GM12878 (cell line): Measurements from ENCODE around the gene MLIP.

ENCODE experiments used
- BCL11A ChIP-seq: IDR thresholded peaks from 2 replicates; pipeline ENCODE4 v1.6.1; 2011; ENCODE audit warnings: low read depth, low read length
- CHD4 ChIP-seq: fragments of 200-600 bp; sonication (generic); IDR thresholded peaks from 2 replicates; pipeline ENCODE4 v1.6.1; 2016; ENCODE audit warnings: mild to moderate bottlenecking
- ELK1 ChIP-seq: IDR thresholded peaks from 2 replicates; pipeline ENCODE4 v1.6.1; 2012; ENCODE audit warnings: low read depth, low read length, improper control_type of control experiment
- EP300 ChIP-seq, 2 experiments: fragments of 150-350 bp in 1 of 2; IDR thresholded peaks; 2 replicates each; pipeline ENCODE4 v1.6.1; 2011 to 2012; ENCODE audit warnings: low read depth in 2 of 2, low read length in 2 of 2, borderline replicate concordance in 1 of 2, improper control_type of control experiment in 1 of 2, inconsistent platforms in 1 of 2; ENCODE audit not compliant: control insufficient read depth in 1 of 2
- FOXM1 ChIP-seq: IDR thresholded peaks from 2 replicates; pipeline ENCODE4 v1.6.1; 2012; ENCODE audit warnings: low read depth, mild to moderate bottlenecking, inconsistent platforms, low read length, moderate library complexity
- MEF2A ChIP-seq: IDR thresholded peaks from 2 replicates; pipeline ENCODE4 v1.6.1; 2011; ENCODE audit warnings: low read depth, mild to moderate bottlenecking, low read length, moderate library complexity; ENCODE audit not compliant: insufficient read depth
- POLR2A ChIP-seq: IDR thresholded peaks from 2 replicates; pipeline ENCODE4 v1.6.1; 2011; ENCODE audit warnings: low read depth, mild to moderate bottlenecking, low read length
- POLR2AphosphoS5 ChIP-seq: IDR thresholded peaks from 2 replicates; pipeline ENCODE4 v1.6.1; 2011; ENCODE audit warnings: mild to moderate bottlenecking, low read length, inconsistent platforms
- SMC3 ChIP-seq: IDR thresholded peaks from 2 replicates; pipeline ENCODE4 v1.6.1; 2011; ENCODE audit warnings: low read length, improper control_type of control experiment, borderline replicate concordance
- ZNF24 ChIP-seq: fragments of 450-650 bp; IDR thresholded peaks from 2 replicates; pipeline ENCODE4 v1.6.1; 2017; ENCODE audit warnings: antibody characterized with exemption, mild to moderate bottlenecking
- TF ChIP-seq, protein P1 (sequence below), 3 experiments: IDR thresholded peaks in 2 of 3; conservative IDR thresholded peaks in 1 of 3; 2 replicates each; pipeline ENCODE4 v1.5.1; 2011; ENCODE audit warnings: low read depth in 3 of 3, low read length in 3 of 3, mild to moderate bottlenecking in 3 of 3, control low read depth in 2 of 3, moderate library complexity in 2 of 3, inconsistent platforms in 1 of 3, mixed read lengths in 1 of 3; ENCODE audit not compliant: control insufficient read depth in 2 of 3, insufficient read depth in 1 of 3; ENCODE audit errors: extremely low read depth in 1 of 3

- no peak for TF ChIP-seq EP300 (IDR thresholded peaks at IDR 0.05; ENCODE audit: borderline replicate concordance in 1 of 2, control insufficient read depth in 1 of 2, low read depth in 2 of 2, low read length in 2 of 2)
- TF ChIP-seq POLR2A: no peak
- TF ChIP-seq ZNF24: no peak
- TF ChIP-seq BCL11A: no peak
- TF ChIP-seq, protein P1, sequence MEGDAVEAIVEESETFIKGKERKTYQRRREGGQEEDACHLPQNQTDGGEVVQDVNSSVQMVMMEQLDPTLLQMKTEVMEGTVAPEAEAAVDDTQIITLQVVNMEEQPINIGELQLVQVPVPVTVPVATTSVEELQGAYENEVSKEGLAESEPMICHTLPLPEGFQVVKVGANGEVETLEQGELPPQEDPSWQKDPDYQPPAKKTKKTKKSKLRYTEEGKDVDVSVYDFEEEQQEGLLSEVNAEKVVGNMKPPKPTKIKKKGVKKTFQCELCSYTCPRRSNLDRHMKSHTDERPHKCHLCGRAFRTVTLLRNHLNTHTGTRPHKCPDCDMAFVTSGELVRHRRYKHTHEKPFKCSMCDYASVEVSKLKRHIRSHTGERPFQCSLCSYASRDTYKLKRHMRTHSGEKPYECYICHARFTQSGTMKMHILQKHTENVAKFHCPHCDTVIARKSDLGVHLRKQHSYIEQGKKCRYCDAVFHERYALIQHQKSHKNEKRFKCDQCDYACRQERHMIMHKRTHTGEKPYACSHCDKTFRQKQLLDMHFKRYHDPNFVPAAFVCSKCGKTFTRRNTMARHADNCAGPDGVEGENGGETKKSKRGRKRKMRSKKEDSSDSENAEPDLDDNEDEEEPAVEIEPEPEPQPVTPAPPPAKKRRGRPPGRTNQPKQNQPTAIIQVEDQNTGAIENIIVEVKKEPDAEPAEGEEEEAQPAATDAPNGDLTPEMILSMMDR (IDR thresholded peaks at IDR 0.05 in 2 of 3, conservative IDR thresholded peaks at IDR 0.05 in 1 of 3; ENCODE audit: control insufficient read depth in 2 of 3, extremely low read depth in 1 of 3, insufficient read depth in 1 of 3, low read depth in 3 of 3, low read length in 3 of 3): no peak
- no peak for TF ChIP-seq CHD4
- TF ChIP-seq ELK1: no peak
- no peak for TF ChIP-seq FOXM1
- TF ChIP-seq SMC3: no peak
- no peak for TF ChIP-seq POLR2AphosphoS5
- no peak for TF ChIP-seq MEF2A
Observed at GRCh38 chr6:54173089-54173488, 61.8 kb downstream of the MLIP start.
